ENCODE data around the gene NRBP1. TPM values are rescaled to one million over a fixed set of nuclear protein-coding genes. Genes with fewer than 3 reads are reported as not detected.

The NRBP1 gene
- total RNA-seq, 1 donor from 2014 or later: 117 TPM

DNA sequence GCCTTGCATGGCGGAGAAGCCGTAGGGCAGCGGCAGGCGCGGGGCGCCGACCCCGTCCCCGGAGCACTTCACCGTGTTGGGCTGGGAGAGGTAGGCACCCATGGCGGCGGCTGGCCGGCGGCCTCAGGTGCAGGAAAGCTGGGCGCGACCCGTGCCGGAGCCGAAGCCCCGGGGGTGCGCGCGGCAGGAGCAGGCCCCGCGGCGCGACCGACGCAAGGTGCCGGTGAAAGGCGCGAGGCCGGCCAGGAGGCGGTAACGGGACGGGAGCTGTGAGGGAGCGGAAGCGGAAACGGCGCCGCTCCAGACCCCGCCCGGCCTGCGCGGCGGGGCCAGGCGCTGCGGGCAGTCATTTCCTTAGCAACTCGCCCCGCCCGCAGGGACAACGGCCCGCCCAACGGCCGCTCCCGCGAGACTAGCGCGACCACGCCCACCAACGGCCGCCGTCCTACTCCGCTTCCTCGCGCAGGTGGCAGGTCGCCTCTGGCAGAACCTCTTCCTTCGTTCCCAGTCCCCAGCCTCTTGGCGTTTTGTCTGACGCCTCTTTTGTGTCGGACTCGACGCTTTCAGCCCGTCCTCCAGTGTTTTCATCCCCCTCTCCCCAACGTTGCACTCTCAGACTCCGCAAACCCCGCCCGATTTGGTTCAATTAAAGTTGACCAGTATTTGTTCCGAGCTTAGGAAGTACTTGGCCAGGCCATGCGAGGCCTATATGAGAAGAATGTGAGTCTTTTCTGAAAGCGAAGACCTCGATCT is 18.9 kb upstream of the NRBP1 start, which contains the start of gene PPM1G:
Gene PPM1G, minus strand, starts transcription at position 271 of the 753 bp plus-strand sequence. Its CDS starts 169 bp downstream, at position 102.
- peak within 1 kb of the TSS; percentile 97 for H3K4me3 Mint-ChIP-seq (ENCODE audit: unreplicated experiment)
- TF ChIP-seq, protein P1, sequence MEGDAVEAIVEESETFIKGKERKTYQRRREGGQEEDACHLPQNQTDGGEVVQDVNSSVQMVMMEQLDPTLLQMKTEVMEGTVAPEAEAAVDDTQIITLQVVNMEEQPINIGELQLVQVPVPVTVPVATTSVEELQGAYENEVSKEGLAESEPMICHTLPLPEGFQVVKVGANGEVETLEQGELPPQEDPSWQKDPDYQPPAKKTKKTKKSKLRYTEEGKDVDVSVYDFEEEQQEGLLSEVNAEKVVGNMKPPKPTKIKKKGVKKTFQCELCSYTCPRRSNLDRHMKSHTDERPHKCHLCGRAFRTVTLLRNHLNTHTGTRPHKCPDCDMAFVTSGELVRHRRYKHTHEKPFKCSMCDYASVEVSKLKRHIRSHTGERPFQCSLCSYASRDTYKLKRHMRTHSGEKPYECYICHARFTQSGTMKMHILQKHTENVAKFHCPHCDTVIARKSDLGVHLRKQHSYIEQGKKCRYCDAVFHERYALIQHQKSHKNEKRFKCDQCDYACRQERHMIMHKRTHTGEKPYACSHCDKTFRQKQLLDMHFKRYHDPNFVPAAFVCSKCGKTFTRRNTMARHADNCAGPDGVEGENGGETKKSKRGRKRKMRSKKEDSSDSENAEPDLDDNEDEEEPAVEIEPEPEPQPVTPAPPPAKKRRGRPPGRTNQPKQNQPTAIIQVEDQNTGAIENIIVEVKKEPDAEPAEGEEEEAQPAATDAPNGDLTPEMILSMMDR (IDR thresholded peaks at IDR 0.05; ENCODE audit: unreplicated experiment): no peak
- peaks cover 9% of the 10 kb centered on the region for H3K36me3 Mint-ChIP-seq (ENCODE audit: low read depth, unreplicated experiment)
- DNase-seq (ENCODE audit: low spot score): peak; percentile 97
- H3K9me3 Mint-ChIP-seq (ENCODE audit: unreplicated experiment): no peaks in the 10 kb centered on the region
- H3K27me3 Mint-ChIP-seq (ENCODE audit: unreplicated experiment): peaks cover 8% of the 10 kb centered on the region
- peak within 1 kb of the TSS; percentile 97 for H3K27ac Mint-ChIP-seq (ENCODE audit: unreplicated experiment)
- peaks cover 10% of the 10 kb centered on the region for H3K4me1 Mint-ChIP-seq (ENCODE audit: unreplicated experiment)

- H3K4me1 Mint-ChIP-seq (ENCODE audit: unreplicated experiment): peaks cover 10% of the 10 kb centered on the region
- TF ChIP-seq, protein P1 (IDR thresholded peaks at IDR 0.05; ENCODE audit: unreplicated experiment): no peak
- no peak for DNase-seq (ENCODE audit: low spot score)
- no peak overlapping the region for H3K4me3 Mint-ChIP-seq (ENCODE audit: unreplicated experiment)
- no peak overlapping the region for H3K27ac Mint-ChIP-seq (ENCODE audit: unreplicated experiment)
- H3K27me3 Mint-ChIP-seq (ENCODE audit: unreplicated experiment): peaks cover 7% of the 10 kb centered on the region
- H3K36me3 Mint-ChIP-seq (ENCODE audit: low read depth, unreplicated experiment): peaks cover 9% of the 10 kb centered on the region
- no peaks in the 10 kb centered on the region for H3K9me3 Mint-ChIP-seq (ENCODE audit: unreplicated experiment)
Observed at GRCh38 chr2:27412419-27413152, 15.8 kb upstream of the NRBP1 start.

- DNase-seq (ENCODE audit: low spot score): no peak
- no peaks in the 10 kb centered on the region for H3K9me3 Mint-ChIP-seq (ENCODE audit: unreplicated experiment)
- H3K27ac Mint-ChIP-seq (ENCODE audit: unreplicated experiment): no peak overlapping the region
- H3K4me1 Mint-ChIP-seq (ENCODE audit: unreplicated experiment): no peaks in the 10 kb centered on the region
- no peak overlapping the region for H3K4me3 Mint-ChIP-seq (ENCODE audit: unreplicated experiment)
- H3K27me3 Mint-ChIP-seq (ENCODE audit: unreplicated experiment): no peaks in the 10 kb centered on the region
- TF ChIP-seq, protein P1 (IDR thresholded peaks at IDR 0.05; ENCODE audit: unreplicated experiment): no peak
- no peaks in the 10 kb centered on the region for H3K36me3 Mint-ChIP-seq (ENCODE audit: low read depth, unreplicated experiment)
Observed at GRCh38 chr2:27416151-27416550, 12.3 kb upstream of the NRBP1 start.

- TF ChIP-seq, protein P1 (IDR thresholded peaks at IDR 0.05; ENCODE audit: unreplicated experiment): no peak
Observed at GRCh38 chr2:27420996-27421395, 7.4 kb upstream of the NRBP1 start.

More at GRCh38 chr2:27420996-27421395, 7.4 kb upstream of the NRBP1 start:
- Mint-ChIP-seq H3K27ac (ENCODE audit: unreplicated experiment) (no peak overlapping the region), H3K27me3 (ENCODE audit: unreplicated experiment) (no peaks in the 10 kb centered on the region), H3K9me3 (ENCODE audit: unreplicated experiment) (no peaks in the 10 kb centered on the region), H3K36me3 (ENCODE audit: low read depth, unreplicated experiment) (no peaks in the 10 kb centered on the region), H3K4me3 (ENCODE audit: unreplicated experiment) (no peak overlapping the region), H3K4me1 (ENCODE audit: unreplicated experiment) (no peaks in the 10 kb centered on the region)
- no peak for DNase-seq (ENCODE audit: low spot score)
